Trophoblast cell (in vitro differentiated cells and primary cell): ENCODE results near the gene B3GAT1.

ENCODE experiments used
- DNase-seq, 2 donors: peaks; one replicate each; pipeline ENCODE4 v3.0.0-alpha.2; 2016
- H2AFZ ChIP-seq: 2 replicates; pipeline ENCODE4 v1.6.1; 2013; ENCODE audit warnings: low read length, moderate library complexity, mild to moderate bottlenecking; ENCODE audit not compliant: insufficient read depth, poor library complexity
- H2AK5ac ChIP-seq: 2 replicates; pipeline ENCODE4 v1.6.1; 2013; ENCODE audit warnings: mild to moderate bottlenecking, low read length
- H2BK120ac ChIP-seq: 2 replicates; pipeline ENCODE4 v1.6.1; 2013; ENCODE audit warnings: low read length, mild to moderate bottlenecking, moderate library complexity; ENCODE audit not compliant: insufficient read depth, poor library complexity
- H2BK12ac ChIP-seq: 2 replicates; pipeline ENCODE4 v1.6.1; 2013; ENCODE audit warnings: mild to moderate bottlenecking, low read length, moderate library complexity
- H2BK5ac ChIP-seq: 2 replicates; pipeline ENCODE4 v1.6.1; 2013; ENCODE audit warnings: low read length, low read depth, moderate library complexity, mild to moderate bottlenecking; ENCODE audit not compliant: poor library complexity
- H3K14ac ChIP-seq: 2 replicates; pipeline ENCODE4 v1.6.1; 2013; ENCODE audit warnings: mild to moderate bottlenecking, low read length
- H3K18ac ChIP-seq: 2 replicates; pipeline ENCODE4 v1.6.1; 2013; ENCODE audit warnings: mild to moderate bottlenecking, low read length
- H3K23ac ChIP-seq: 2 replicates; pipeline ENCODE4 v1.6.1; 2013; ENCODE audit warnings: low read length
- H3K27ac ChIP-seq: 2 replicates; pipeline ENCODE4 v1.5.1; 2013; ENCODE audit warnings: low read depth, mild to moderate bottlenecking, inconsistent platforms, low read length, moderate library complexity
- H3K27me3 ChIP-seq: 2 replicates; pipeline ENCODE4 v1.6.1; 2013; ENCODE audit warnings: inconsistent platforms, mild to moderate bottlenecking, low read length, moderate library complexity; ENCODE audit not compliant: insufficient read depth
- H3K36me3 ChIP-seq, 2 experiments: 1 replicate in 1 of 2; 2 replicates in 1 of 2; pipeline ENCODE4 v1.6.1; 2013; ENCODE audit warnings: low read length in 2 of 2, mild to moderate bottlenecking in 2 of 2, moderate library complexity in 1 of 2; ENCODE audit not compliant: insufficient read depth in 2 of 2, control insufficient read depth in 1 of 2
- H3K4ac ChIP-seq: 2 replicates; pipeline ENCODE4 v1.6.1; 2013; ENCODE audit warnings: low read depth, mild to moderate bottlenecking, low read length, moderate library complexity
- H3K4me1 ChIP-seq, 2 experiments: 1 replicate in 1 of 2; 2 replicates in 1 of 2; pipeline ENCODE4 v1.6.1; 2013; ENCODE audit warnings: low read length in 2 of 2, mild to moderate bottlenecking in 2 of 2, moderate library complexity in 1 of 2; ENCODE audit not compliant: insufficient read depth in 2 of 2, control insufficient read depth in 1 of 2
- H3K4me2 ChIP-seq: 2 replicates; pipeline ENCODE4 v1.6.1; 2013; ENCODE audit warnings: inconsistent platforms, mild to moderate bottlenecking, low read length, moderate library complexity
- H3K4me3 ChIP-seq: 2 replicates; pipeline ENCODE4 v1.5.1; 2013; ENCODE audit warnings: mild to moderate bottlenecking, low read depth, low read length, inconsistent platforms
- H3K79me1 ChIP-seq: one replicate; pipeline ENCODE4 v1.6.1; 2013; ENCODE audit warnings: low read length
- H3K79me2 ChIP-seq: 2 replicates; pipeline ENCODE4 v1.6.1; 2013; ENCODE audit warnings: low read length, mild to moderate bottlenecking; ENCODE audit not compliant: control insufficient read depth, insufficient read depth, poor library complexity
- H3K9ac ChIP-seq: 2 replicates; pipeline ENCODE4 v1.6.1; 2013; ENCODE audit warnings: mild to moderate bottlenecking, low read length
- H3K9me3 ChIP-seq: 2 replicates; pipeline ENCODE4 v1.6.1; 2013; ENCODE audit warnings: low read depth, mild to moderate bottlenecking, control low read depth, inconsistent platforms, low read length; ENCODE audit not compliant: insufficient read depth
- H4K12ac ChIP-seq: 2 replicates; pipeline ENCODE4 v1.6.1; 2013; ENCODE audit warnings: low read depth, mild to moderate bottlenecking, low read length, moderate library complexity
- H4K8ac ChIP-seq: 2 replicates; pipeline ENCODE4 v1.6.1; 2013; ENCODE audit warnings: low read depth, mild to moderate bottlenecking, low read length, moderate library complexity
- H4K91ac ChIP-seq: one replicate; pipeline ENCODE4 v1.6.1; 2013; ENCODE audit warnings: low read depth, mild to moderate bottlenecking, low read length, moderate library complexity
- whole genome bisulfite sequencing: extraction: QIAGEN DNeasy Blood & Tissue Kit; methylation state at CpG from one replicate; pipeline ENCODE4 v1.1.7; 2013; ENCODE audit warnings: missing lambda C conversion rate; ENCODE audit not compliant: insufficient read length, insufficient coverage; ENCODE audit errors: extremely low coverage; 5-methylcytosine and 5-hydroxymethylcytosine counted together

The B3GAT1 gene

DNA sequence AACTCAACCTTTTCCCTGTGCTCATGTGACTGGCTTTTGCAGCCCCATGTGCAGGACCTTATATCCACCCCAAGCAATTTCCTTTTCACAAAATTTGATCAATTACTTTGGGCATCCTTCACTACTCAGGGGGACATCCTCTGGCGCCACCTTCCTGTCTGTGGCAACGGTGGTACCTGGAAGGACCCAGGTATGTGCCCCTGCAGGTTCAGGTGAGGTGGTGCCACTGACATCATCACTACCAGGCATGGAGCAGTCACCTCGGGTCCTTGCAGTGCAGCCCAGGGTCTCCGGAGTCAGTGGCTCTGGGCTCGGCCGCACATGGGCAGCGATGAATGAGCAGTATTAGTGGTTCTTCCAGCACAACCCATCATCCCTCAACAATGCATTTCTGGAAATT lies 37.7 kb upstream of the B3GAT1 start:
- H3K79me1 ChIP-seq: no peaks in the 10 kb centered on the region
- no peak overlapping the region for H4K8ac ChIP-seq
- H3K14ac ChIP-seq: no peak overlapping the region
- H2BK5ac ChIP-seq: no peak overlapping the region
- no peak overlapping the region for H3K9ac ChIP-seq
- H3K27ac ChIP-seq: no peak overlapping the region
- WGBS: no CpG with 5 or more reads among the region's 7 CpGs
- no peak overlapping the region for H3K18ac ChIP-seq
- no peak for DNase-seq
- H3K9me3 ChIP-seq: peaks cover 3% of the 10 kb centered on the region
- H3K27me3 ChIP-seq: no peaks in the 10 kb centered on the region
- H4K91ac ChIP-seq: no peak overlapping the region
- no peak overlapping the region for H3K4me3 ChIP-seq
- H2AK5ac ChIP-seq: no peak overlapping the region
- no peak overlapping the region for H3K4ac ChIP-seq
- H3K4me1 ChIP-seq: no peaks in the 10 kb centered on the region
- no peaks in the 10 kb centered on the region for H3K79me2 ChIP-seq
- H2BK120ac ChIP-seq: no peak overlapping the region
- no peak overlapping the region for H3K4me2 ChIP-seq
- no peak overlapping the region for H3K23ac ChIP-seq
- H2BK12ac ChIP-seq: no peak overlapping the region
- H2AFZ ChIP-seq: no peak overlapping the region
- no peaks in the 10 kb centered on the region for H3K36me3 ChIP-seq
- no peak overlapping the region for H4K12ac ChIP-seq

GRCh38 chr11:134449051-134449450 lies 37.0 kb upstream of the B3GAT1 start:
- Histone ChIP-seq H4K91ac (no peak overlapping the region), H3K18ac (no peak overlapping the region), H3K4me1 (no peaks in the 10 kb centered on the region), H3K27me3 (no peaks in the 10 kb centered on the region), H3K9me3 (no peaks in the 10 kb centered on the region), H2BK12ac (no peak overlapping the region), H3K4ac (no peak overlapping the region), H3K23ac (no peak overlapping the region), H4K12ac (no peak overlapping the region), H3K4me2 (no peak overlapping the region), H2BK120ac (no peak overlapping the region), H4K8ac (no peak overlapping the region), H2AFZ (no peak overlapping the region), H3K4me3 (no peak overlapping the region), H3K36me3 (no peaks in the 10 kb centered on the region), H3K79me2 (no peaks in the 10 kb centered on the region), H2BK5ac (no peak overlapping the region), H3K27ac (no peak overlapping the region), H3K79me1 (no peaks in the 10 kb centered on the region), H2AK5ac (no peak overlapping the region), H3K9ac (no peak overlapping the region), H3K14ac (no peak overlapping the region)
- no peak for DNase-seq
- WGBS: no CpG with 5 or more reads among the region's 1 CpG

- H3K27ac ChIP-seq: no peak overlapping the region
- H3K4me1 ChIP-seq: no peaks in the 10 kb centered on the region
- H3K79me1 ChIP-seq: no peaks in the 10 kb centered on the region
- no peak overlapping the region for H3K4me3 ChIP-seq
- H2BK5ac ChIP-seq: no peak overlapping the region
- no peak overlapping the region for H4K91ac ChIP-seq
- no peak overlapping the region for H2AFZ ChIP-seq
- H3K18ac ChIP-seq: no peak overlapping the region
- no peak overlapping the region for H2AK5ac ChIP-seq
- no peak overlapping the region for H3K4ac ChIP-seq
- no peak overlapping the region for H4K12ac ChIP-seq
- no peak overlapping the region for H3K9ac ChIP-seq
- no peaks in the 10 kb centered on the region for H3K36me3 ChIP-seq
- H3K9me3 ChIP-seq: no peaks in the 10 kb centered on the region
- H3K79me2 ChIP-seq: no peaks in the 10 kb centered on the region
- no peak overlapping the region for H2BK120ac ChIP-seq
- H3K27me3 ChIP-seq: no peaks in the 10 kb centered on the region
- H3K14ac ChIP-seq: no peak overlapping the region
- no CpG with 5 or more reads among the region's 27 CpGs for WGBS
- H2BK12ac ChIP-seq: no peak overlapping the region
- no peak overlapping the region for H3K23ac ChIP-seq
- DNase-seq: no peak
- H3K4me2 ChIP-seq: no peak overlapping the region
- no peak overlapping the region for H4K8ac ChIP-seq
Measured at GRCh38 chr11:134447696-134448095, 35.7 kb upstream of the B3GAT1 start.

GRCh38 chr11:134445601-134446325 lies 33.7 kb upstream of the B3GAT1 start:
- Histone ChIP-seq H3K4me1 (no peaks in the 10 kb centered on the region), H2BK5ac (no peak overlapping the region), H4K8ac (no peak overlapping the region), H4K12ac (no peak overlapping the region), H3K14ac (no peak overlapping the region), H3K9ac (no peak overlapping the region), H2BK120ac (no peak overlapping the region), H3K4me2 (no peak overlapping the region), H3K27me3 (no peaks in the 10 kb centered on the region), H3K36me3 (no peaks in the 10 kb centered on the region), H2BK12ac (no peak overlapping the region), H3K9me3 (peaks cover 5% of the 10 kb centered on the region), H3K27ac (no peak overlapping the region), H3K4ac (no peak overlapping the region), H3K23ac (no peak overlapping the region), H3K18ac (no peak overlapping the region), H3K4me3 (no peak overlapping the region), H4K91ac (no peak overlapping the region), H2AFZ (no peak overlapping the region), H3K79me2 (no peaks in the 10 kb centered on the region), H2AK5ac (no peak overlapping the region), H3K79me1 (no peaks in the 10 kb centered on the region)
- DNase-seq: no peak
- no CpG with 5 or more reads among the region's 16 CpGs for WGBS
